Ovary (tissue), 3 donors: ENCODE results near the gene RBM5.

Experiments used
- POLR2A ChIP-seq: fragments of 450-650 bp; IDR thresholded peaks from one replicate; pipeline ENCODE4 v1.6.1; 2017; ENCODE audit warnings: antibody characterized with exemption, mild to moderate bottlenecking, moderate library complexity
- TF ChIP-seq, protein P1 (sequence below), 3 donors: fragments of 450-650 bp in 2 of 3; fragments of 200-600 bp in 1 of 3; IDR thresholded peaks; one replicate each; pipeline versions ENCODE4 v1.5.1 to v1.8.0; 2016 to 2022; ENCODE audit warnings: antibody characterized with exemption in 3 of 3, mild to moderate bottlenecking in 1 of 3
- donor health status: DM: no; HTN: no; CAD: no.

DNA sequence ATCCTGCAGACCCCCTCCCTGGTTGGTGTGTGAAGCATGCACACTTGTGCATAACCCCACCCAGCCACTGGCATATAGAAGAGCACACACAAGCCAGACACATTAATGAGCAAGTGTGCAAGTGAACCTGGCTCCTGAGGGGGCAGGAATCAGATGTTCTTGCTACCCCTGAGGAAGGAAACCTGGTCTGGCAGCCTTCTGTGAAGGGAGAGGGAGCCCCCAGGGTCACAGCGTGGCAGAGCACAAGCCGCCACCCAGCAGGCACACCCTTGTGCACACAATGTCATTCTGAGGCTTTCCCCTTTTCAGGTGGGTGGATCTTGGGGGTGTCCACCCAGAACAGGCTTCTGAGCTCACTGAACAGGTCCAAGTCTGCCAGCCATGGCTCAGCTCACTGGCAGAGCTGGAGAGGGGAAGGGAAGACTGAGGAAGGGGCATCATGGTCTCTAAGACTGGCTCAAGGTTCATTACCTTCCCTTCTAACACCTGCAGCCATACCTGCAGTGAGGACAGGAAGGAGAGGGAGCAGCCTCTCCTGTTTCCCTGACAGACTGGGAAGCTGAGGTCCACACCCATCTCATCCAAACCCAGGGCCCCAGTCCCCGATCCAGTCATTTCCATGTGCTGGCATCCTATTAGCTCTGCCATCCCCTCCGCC, 34.8 kb downstream of the RBM5 start:
- TF ChIP-seq POLR2A, result no peak
- TF ChIP-seq, protein P1, sequence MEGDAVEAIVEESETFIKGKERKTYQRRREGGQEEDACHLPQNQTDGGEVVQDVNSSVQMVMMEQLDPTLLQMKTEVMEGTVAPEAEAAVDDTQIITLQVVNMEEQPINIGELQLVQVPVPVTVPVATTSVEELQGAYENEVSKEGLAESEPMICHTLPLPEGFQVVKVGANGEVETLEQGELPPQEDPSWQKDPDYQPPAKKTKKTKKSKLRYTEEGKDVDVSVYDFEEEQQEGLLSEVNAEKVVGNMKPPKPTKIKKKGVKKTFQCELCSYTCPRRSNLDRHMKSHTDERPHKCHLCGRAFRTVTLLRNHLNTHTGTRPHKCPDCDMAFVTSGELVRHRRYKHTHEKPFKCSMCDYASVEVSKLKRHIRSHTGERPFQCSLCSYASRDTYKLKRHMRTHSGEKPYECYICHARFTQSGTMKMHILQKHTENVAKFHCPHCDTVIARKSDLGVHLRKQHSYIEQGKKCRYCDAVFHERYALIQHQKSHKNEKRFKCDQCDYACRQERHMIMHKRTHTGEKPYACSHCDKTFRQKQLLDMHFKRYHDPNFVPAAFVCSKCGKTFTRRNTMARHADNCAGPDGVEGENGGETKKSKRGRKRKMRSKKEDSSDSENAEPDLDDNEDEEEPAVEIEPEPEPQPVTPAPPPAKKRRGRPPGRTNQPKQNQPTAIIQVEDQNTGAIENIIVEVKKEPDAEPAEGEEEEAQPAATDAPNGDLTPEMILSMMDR (IDR thresholded peaks at IDR 0.05), result no peak
